DND-41 (cell line): ENCODE data around the gene GPN1.
"Not testable (repeated sequence)": the region's sequence is repeated elsewhere in the genome, so short reads cannot be mapped to it uniquely, and the experiment has no call there.

ENCODE experiments used
- ATAC-seq: fragments of 200-7000 bp; cut with Tn5 transposase; 3 replicates; pipeline ENCODE4 v1.9.1; 2021; ENCODE audit warnings: low read depth; ENCODE audit not compliant: insufficient read depth
- DNase-seq: peaks from one replicate; pipeline ENCODE4 v3.0.0-alpha.2; 2020
- H2AFZ ChIP-seq: 2 replicates; pipeline ENCODE4 v1.6.0; 2012; ENCODE audit warnings: low read depth, low read length
- H3K27ac ChIP-seq: 2 replicates; pipeline ENCODE4 v1.5.1; 2012; ENCODE audit warnings: low read length, inconsistent platforms
- H3K27me3 ChIP-seq: fragments of 200-600 bp; sonication (generic); 2 replicates; pipeline ENCODE4 v1.6.0; 2012; ENCODE audit warnings: low read length, mild to moderate bottlenecking, inconsistent platforms; ENCODE audit not compliant: insufficient read depth, poor library complexity
- H3K36me3 ChIP-seq: 2 replicates; pipeline ENCODE4 v1.5.1; 2012; ENCODE audit warnings: low read length, inconsistent platforms; ENCODE audit not compliant: insufficient read depth
- H3K4me1 ChIP-seq: 2 replicates; pipeline ENCODE4 v1.5.1; 2012; ENCODE audit warnings: mild to moderate bottlenecking, low read length; ENCODE audit not compliant: insufficient read depth
- H3K4me2 ChIP-seq: 2 replicates; pipeline ENCODE4 v1.6.0; 2012; ENCODE audit warnings: mild to moderate bottlenecking, moderate library complexity, low read length, inconsistent platforms; ENCODE audit not compliant: insufficient read depth
- H3K4me3 ChIP-seq, 2 experiments: fragments of 200-600 bp in 1 of 2; shearing (Covaris generic) in 1 of 2; 2 replicates each; pipeline ENCODE4 v1.5.1; 2012 to 2016; ENCODE audit warnings: inconsistent platforms in 2 of 2, low read length in 2 of 2, mild to moderate bottlenecking in 2 of 2, low read depth in 1 of 2, moderate library complexity in 1 of 2
- H3K79me2 ChIP-seq: 2 replicates; pipeline ENCODE4 v1.6.0; 2012; ENCODE audit warnings: low read length, inconsistent platforms; ENCODE audit not compliant: insufficient read depth
- H3K9ac ChIP-seq: 2 replicates; pipeline ENCODE4 v1.6.0; 2012; ENCODE audit warnings: low read depth, mild to moderate bottlenecking, inconsistent platforms, low read length, moderate library complexity
- H3K9me3 ChIP-seq: 2 replicates; pipeline ENCODE4 v1.5.1; 2012; ENCODE audit warnings: low read length, moderate library complexity, mild to moderate bottlenecking, inconsistent platforms; ENCODE audit not compliant: insufficient read depth, severe bottlenecking
- H4K20me1 ChIP-seq: 2 replicates; pipeline ENCODE4 v1.6.0; 2012; ENCODE audit warnings: low read length; ENCODE audit not compliant: insufficient read depth
- CTCF ChIP-seq: IDR thresholded peaks from 2 replicates; pipeline ENCODE4 v1.5.1; 2012; ENCODE audit warnings: borderline replicate concordance, low read length, moderate library complexity, mild to moderate bottlenecking; ENCODE audit not compliant: poor library complexity, severe bottlenecking; ENCODE audit errors: extremely low read depth
- EZH2 ChIP-seq: IDR thresholded peaks from 3 replicates; pipeline ENCODE4 v1.6.1; 2012; ENCODE audit warnings: borderline replicate concordance, low read depth, mild to moderate bottlenecking, moderate library complexity, low read length, inconsistent platforms; ENCODE audit not compliant: severe bottlenecking

The GPN1 gene

GRCh38 chr2:27681841-27682240 lies 53.0 kb downstream of the GPN1 start:
- Histone ChIP-seq H3K9me3 (no peaks in the 10 kb centered on the region), H3K4me2 (no peak overlapping the region), H3K79me2 (no peaks in the 10 kb centered on the region), H2AFZ (no peak overlapping the region), H4K20me1 (no peaks in the 10 kb centered on the region), H3K36me3 (peaks cover 74% of the 10 kb centered on the region), H3K9ac (no peak overlapping the region), H3K27ac (no peak overlapping the region), H3K27me3 (no peaks in the 10 kb centered on the region), H3K4me3 (no peak overlapping the region), H3K4me1 (no peaks in the 10 kb centered on the region)
- ATAC-seq (no peak), DNase-seq (no peak)
- no peak for TF ChIP-seq EZH2

GRCh38 chr2:27682334-27682771 lies 53.5 kb downstream of the GPN1 start:
- H4K20me1 ChIP-seq, ATAC-seq, H3K4me1 ChIP-seq, H2AFZ ChIP-seq, DNase-seq, H3K4me3 ChIP-seq, H3K27ac ChIP-seq, H3K27me3 ChIP-seq, H3K79me2 ChIP-seq, H3K9ac ChIP-seq, H3K9me3 ChIP-seq, H3K4me2 ChIP-seq: not testable (repeated sequence)
- H3K36me3 ChIP-seq = peaks cover 69% of the 10 kb centered on the region

- no peak overlapping the region for H3K4me2 ChIP-seq
- H3K9ac ChIP-seq = no peak overlapping the region
- TF ChIP-seq EZH2 = no peak
- TF ChIP-seq CTCF = peak; percentile 96
- no peaks in the 10 kb centered on the region for H3K27me3 ChIP-seq
- ATAC-seq = peak; percentile 96
- H3K4me3 ChIP-seq = no peak overlapping the region
- H2AFZ ChIP-seq = 0 out of 2 replicates have a peak overlapping the region, but pooled peaks have one; percentile 34
- DNase-seq = peak; percentile 86
- no peaks in the 10 kb centered on the region for H3K79me2 ChIP-seq
- H3K36me3 ChIP-seq = peaks cover 62% of the 10 kb centered on the region
- no peaks in the 10 kb centered on the region for H3K4me1 ChIP-seq
- no peak overlapping the region for H3K27ac ChIP-seq
- no peaks in the 10 kb centered on the region for H3K9me3 ChIP-seq
- H4K20me1 ChIP-seq = no peaks in the 10 kb centered on the region
Measured at GRCh38 chr2:27683390-27684071, 54.7 kb downstream of the GPN1 start.

- H3K27me3 ChIP-seq, DNase-seq, H3K4me2 ChIP-seq, H3K4me3 ChIP-seq, H3K27ac ChIP-seq, H3K9me3 ChIP-seq, H3K9ac ChIP-seq, H3K79me2 ChIP-seq, H2AFZ ChIP-seq, H4K20me1 ChIP-seq, ATAC-seq, H3K4me1 ChIP-seq: not testable (repeated sequence)
- H3K36me3 ChIP-seq = peaks cover 56% of the 10 kb centered on the region
Measured at GRCh38 chr2:27685006-27685405, 56.2 kb downstream of the GPN1 start.

- Histone ChIP-seq H3K4me2 (no peak overlapping the region), H2AFZ (no peak overlapping the region), H3K9ac (no peak overlapping the region), H4K20me1 (no peaks in the 10 kb centered on the region), H3K27me3 (no peaks in the 10 kb centered on the region), H3K4me1 (no peaks in the 10 kb centered on the region), H3K79me2 (no peaks in the 10 kb centered on the region), H3K9me3 (no peaks in the 10 kb centered on the region), H3K27ac (no peak overlapping the region), H3K36me3 (peaks cover 56% of the 10 kb centered on the region), H3K4me3 (no peak overlapping the region)
- no peak for DNase-seq
- ATAC-seq = no peak
- TF ChIP-seq EZH2 (no peak), CTCF (no peak)
Measured at GRCh38 chr2:27685577-27685976, 56.7 kb downstream of the GPN1 start.
